Liver (tissue), 2 donors: ENCODE measurements around the gene ANKRD13A.

Experiments used
- YY1 ChIP-seq: IDR thresholded peaks from 2 replicates; pipeline ENCODE4 v1.6.1; 2016; ENCODE audit warnings: antibody characterized with exemption, mild to moderate bottlenecking
- TF ChIP-seq, protein P1 (sequence below): fragments of 150-350 bp; IDR thresholded peaks from 2 replicates; pipeline ENCODE4 v1.5.1; 2017; ENCODE audit warnings: improper control_type of control experiment, low read depth, low read length; ENCODE audit not compliant: missing input control
- TF ChIP-seq, protein P2 (sequence below): IDR thresholded peaks from 2 replicates; pipeline ENCODE4 v1.6.1; 2016; ENCODE audit warnings: antibody characterized with exemption, mild to moderate bottlenecking
- donor health status: healthy.

DNA sequence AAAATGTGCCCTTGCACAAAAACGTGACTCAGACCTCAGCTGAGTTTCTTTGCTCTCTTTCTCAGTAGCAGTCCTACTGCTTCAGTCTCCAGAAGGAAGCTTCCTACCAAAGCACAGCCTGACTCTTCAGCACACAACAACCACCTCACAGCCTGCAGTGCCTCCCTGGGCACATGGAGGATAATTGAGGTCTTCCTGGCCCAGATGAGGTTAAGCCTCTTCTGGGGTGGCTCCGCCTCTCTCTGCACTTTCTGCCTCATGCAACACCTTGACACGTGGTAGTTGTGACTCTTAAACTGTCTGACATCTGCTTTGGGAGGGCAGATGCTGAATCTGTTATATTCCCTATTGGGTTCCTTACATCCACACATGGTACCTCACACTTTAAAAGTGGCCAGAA, 36.8 kb upstream of the ANKRD13A start:
- no peak for TF ChIP-seq YY1
- TF ChIP-seq, protein P1, sequence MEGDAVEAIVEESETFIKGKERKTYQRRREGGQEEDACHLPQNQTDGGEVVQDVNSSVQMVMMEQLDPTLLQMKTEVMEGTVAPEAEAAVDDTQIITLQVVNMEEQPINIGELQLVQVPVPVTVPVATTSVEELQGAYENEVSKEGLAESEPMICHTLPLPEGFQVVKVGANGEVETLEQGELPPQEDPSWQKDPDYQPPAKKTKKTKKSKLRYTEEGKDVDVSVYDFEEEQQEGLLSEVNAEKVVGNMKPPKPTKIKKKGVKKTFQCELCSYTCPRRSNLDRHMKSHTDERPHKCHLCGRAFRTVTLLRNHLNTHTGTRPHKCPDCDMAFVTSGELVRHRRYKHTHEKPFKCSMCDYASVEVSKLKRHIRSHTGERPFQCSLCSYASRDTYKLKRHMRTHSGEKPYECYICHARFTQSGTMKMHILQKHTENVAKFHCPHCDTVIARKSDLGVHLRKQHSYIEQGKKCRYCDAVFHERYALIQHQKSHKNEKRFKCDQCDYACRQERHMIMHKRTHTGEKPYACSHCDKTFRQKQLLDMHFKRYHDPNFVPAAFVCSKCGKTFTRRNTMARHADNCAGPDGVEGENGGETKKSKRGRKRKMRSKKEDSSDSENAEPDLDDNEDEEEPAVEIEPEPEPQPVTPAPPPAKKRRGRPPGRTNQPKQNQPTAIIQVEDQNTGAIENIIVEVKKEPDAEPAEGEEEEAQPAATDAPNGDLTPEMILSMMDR, result no peak
- TF ChIP-seq, protein P2, sequence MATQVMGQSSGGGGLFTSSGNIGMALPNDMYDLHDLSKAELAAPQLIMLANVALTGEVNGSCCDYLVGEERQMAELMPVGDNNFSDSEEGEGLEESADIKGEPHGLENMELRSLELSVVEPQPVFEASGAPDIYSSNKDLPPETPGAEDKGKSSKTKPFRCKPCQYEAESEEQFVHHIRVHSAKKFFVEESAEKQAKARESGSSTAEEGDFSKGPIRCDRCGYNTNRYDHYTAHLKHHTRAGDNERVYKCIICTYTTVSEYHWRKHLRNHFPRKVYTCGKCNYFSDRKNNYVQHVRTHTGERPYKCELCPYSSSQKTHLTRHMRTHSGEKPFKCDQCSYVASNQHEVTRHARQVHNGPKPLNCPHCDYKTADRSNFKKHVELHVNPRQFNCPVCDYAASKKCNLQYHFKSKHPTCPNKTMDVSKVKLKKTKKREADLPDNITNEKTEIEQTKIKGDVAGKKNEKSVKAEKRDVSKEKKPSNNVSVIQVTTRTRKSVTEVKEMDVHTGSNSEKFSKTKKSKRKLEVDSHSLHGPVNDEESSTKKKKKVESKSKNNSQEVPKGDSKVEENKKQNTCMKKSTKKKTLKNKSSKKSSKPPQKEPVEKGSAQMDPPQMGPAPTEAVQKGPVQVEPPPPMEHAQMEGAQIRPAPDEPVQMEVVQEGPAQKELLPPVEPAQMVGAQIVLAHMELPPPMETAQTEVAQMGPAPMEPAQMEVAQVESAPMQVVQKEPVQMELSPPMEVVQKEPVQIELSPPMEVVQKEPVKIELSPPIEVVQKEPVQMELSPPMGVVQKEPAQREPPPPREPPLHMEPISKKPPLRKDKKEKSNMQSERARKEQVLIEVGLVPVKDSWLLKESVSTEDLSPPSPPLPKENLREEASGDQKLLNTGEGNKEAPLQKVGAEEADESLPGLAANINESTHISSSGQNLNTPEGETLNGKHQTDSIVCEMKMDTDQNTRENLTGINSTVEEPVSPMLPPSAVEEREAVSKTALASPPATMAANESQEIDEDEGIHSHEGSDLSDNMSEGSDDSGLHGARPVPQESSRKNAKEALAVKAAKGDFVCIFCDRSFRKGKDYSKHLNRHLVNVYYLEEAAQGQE, result no peak
